IMR-90 (cell line): ENCODE measurements around the gene TMEM132A. TPM values are rescaled to one million over a fixed set of nuclear protein-coding genes. Genes with fewer than 3 reads are reported as not detected.

Experiments used
- ATAC-seq: fragments of 200-7000 bp; cut with Tn5 transposase; 2 replicates; pipeline ENCODE4 v1.9.1; 2020; ENCODE audit warnings: low read depth, mild to moderate bottlenecking, moderate library complexity
- BruUV-seq: library from RNA; stranded (reverse); fragments of 400-500 nt; replicated peaks from 2 replicates; lab custom pipeline; 2021; lab: Mats Ljungman, UMichigan
- CTCF ChIA-PET: fragments of 300-600 bp; formaldehyde crosslinking; extraction: SDS; loops from one replicate; lab custom pipeline; 2021; ENCODE audit warnings: antibody characterized with exemption; lab: Yijun Ruan, JAX
- POLR2A ChIA-PET: fragments of 300-600 bp; sonication (Branson Sonifier 250); formaldehyde crosslinking; loops from one replicate; lab custom pipeline; 2022; ENCODE audit warnings: antibody characterized with exemption; ENCODE audit not compliant: unreplicated experiment; lab: Charles Lee
- DNase-seq: peaks from one replicate; pipeline ENCODE4 v3.0.0; 2013
- H2AFZ ChIP-seq: replicated peaks from 2 replicates; pipeline ENCODE3; 2013; ENCODE audit warnings: low read length, mild to moderate bottlenecking; ENCODE audit not compliant: poor library complexity
- H2AK5ac ChIP-seq: 2 replicates; pipeline ENCODE4 v1.6.1; 2013; ENCODE audit warnings: low read depth, low read length, inconsistent platforms
- H2AK9ac ChIP-seq: replicated peaks from 2 replicates; pipeline ENCODE3; 2013; ENCODE audit warnings: mild to moderate bottlenecking, low read depth, low read length, moderate library complexity; ENCODE audit not compliant: poor library complexity
- H2BK120ac ChIP-seq: 2 replicates; pipeline ENCODE4 v1.6.1; 2013; ENCODE audit warnings: low read depth, low read length, inconsistent platforms
- H2BK15ac ChIP-seq: 3 replicates; pipeline ENCODE4 v1.6.1; 2013; ENCODE audit warnings: low read depth, low read length, inconsistent platforms
- H2BK20ac ChIP-seq: 2 replicates; pipeline ENCODE4 v1.6.1; 2013; ENCODE audit warnings: low read depth, mild to moderate bottlenecking, inconsistent platforms, low read length, moderate library complexity
- H2BK5ac ChIP-seq: 2 replicates; pipeline ENCODE4 v1.6.1; 2013; ENCODE audit warnings: mild to moderate bottlenecking, low read depth, low read length, inconsistent platforms; ENCODE audit not compliant: poor library complexity, severe bottlenecking
- H3K14ac ChIP-seq: replicated peaks from 2 replicates; pipeline ENCODE4 v1.6.1; 2013; ENCODE audit warnings: low read depth, low read length, inconsistent platforms
- H3K18ac ChIP-seq: 2 replicates; pipeline ENCODE4 v1.6.1; 2013; ENCODE audit warnings: low read depth, low read length, control low read depth
- H3K23ac ChIP-seq: 2 replicates; pipeline ENCODE4 v1.6.1; 2013; ENCODE audit warnings: low read depth, low read length, inconsistent platforms
- H3K27ac ChIP-seq: 2 replicates; pipeline ENCODE4 v1.5.1; 2013; ENCODE audit warnings: mild to moderate bottlenecking, control low read depth, low read length; ENCODE audit not compliant: insufficient read depth
- H3K27me3 ChIP-seq: 2 replicates; pipeline ENCODE4 v1.6.1; 2013; ENCODE audit warnings: low read length; ENCODE audit not compliant: control insufficient read depth, insufficient read depth
- H3K36me3 ChIP-seq: 2 replicates; pipeline ENCODE4 v1.6.1; 2013; ENCODE audit warnings: low read length, mixed read lengths; ENCODE audit not compliant: control insufficient read depth, insufficient read depth
- H3K4ac ChIP-seq: 2 replicates; pipeline ENCODE4 v1.6.1; 2013; ENCODE audit warnings: low read depth, low read length, inconsistent platforms
- H3K4me1 ChIP-seq: 2 replicates; pipeline ENCODE4 v1.6.1; 2013; ENCODE audit warnings: low read length, mixed read lengths; ENCODE audit not compliant: control insufficient read depth, insufficient read depth
- H3K4me2 ChIP-seq: 2 replicates; pipeline ENCODE4 v1.6.1; 2013; ENCODE audit warnings: low read depth, mild to moderate bottlenecking, control low read depth, low read length, moderate library complexity
- H3K4me3 ChIP-seq: 2 replicates; pipeline ENCODE4 v1.5.1; 2013; ENCODE audit warnings: low read depth, mild to moderate bottlenecking, control low read depth, low read length, moderate library complexity; ENCODE audit not compliant: insufficient read depth
- H3K56ac ChIP-seq: 2 replicates; pipeline ENCODE4 v1.6.1; 2013; ENCODE audit warnings: low read length, inconsistent platforms; ENCODE audit not compliant: insufficient read depth; ENCODE audit errors: extremely low read depth
- H3K79me1 ChIP-seq, 2 experiments: 2 replicates each; pipeline ENCODE4 v1.6.1; 2013; ENCODE audit warnings: low read length in 2 of 2, inconsistent platforms in 1 of 2, low read depth in 1 of 2
- H3K9ac ChIP-seq: 2 replicates; pipeline ENCODE4 v1.6.1; 2013; ENCODE audit warnings: low read depth, low read length, control low read depth
- H3K9me1 ChIP-seq: 2 replicates; pipeline ENCODE4 v1.6.1; 2013; ENCODE audit warnings: low read length, inconsistent platforms; ENCODE audit not compliant: insufficient read depth
- H3K9me3 ChIP-seq: 2 replicates; pipeline ENCODE4 v1.6.1; 2013; ENCODE audit warnings: low read length; ENCODE audit not compliant: control insufficient read depth, insufficient read depth
- H4K20me1 ChIP-seq: 2 replicates; pipeline ENCODE4 v1.6.1; 2013; ENCODE audit warnings: low read length, inconsistent platforms; ENCODE audit not compliant: insufficient read depth
- H4K5ac ChIP-seq: 2 replicates; pipeline ENCODE4 v1.6.1; 2013; ENCODE audit warnings: mild to moderate bottlenecking, low read depth, low read length, control low read depth
- H4K8ac ChIP-seq, 2 experiments: 2 replicates each; pipeline ENCODE4 v1.6.1; 2013; ENCODE audit warnings: low read depth in 2 of 2, low read length in 2 of 2, control low read depth in 1 of 2, inconsistent platforms in 1 of 2
- H4K91ac ChIP-seq: 2 replicates; pipeline ENCODE4 v1.6.1; 2013; ENCODE audit warnings: low read depth, low read length, inconsistent platforms; ENCODE audit not compliant: insufficient read depth
- ELK1 ChIP-seq: fragments of 150-350 bp; IDR thresholded peaks from 2 replicates; pipeline ENCODE4 v1.6.1; 2016; ENCODE audit warnings: low read depth, mild to moderate bottlenecking, low read length, moderate library complexity, borderline replicate concordance
- FOS ChIP-seq: fragments of 150-350 bp; IDR thresholded peaks from 2 replicates; pipeline ENCODE4 v1.6.1; 2016; ENCODE audit warnings: low read depth, low read length
- MAZ ChIP-seq: IDR thresholded peaks from 2 replicates; pipeline ENCODE4 v1.6.1; 2012; ENCODE audit warnings: low read depth, mild to moderate bottlenecking, low read length, improper control_type of control experiment, moderate library complexity, borderline replicate concordance
- NFE2L2 ChIP-seq: fragments of 150-350 bp; IDR thresholded peaks from 2 replicates; pipeline ENCODE4 v1.6.1; 2016; ENCODE audit warnings: low read depth, mild to moderate bottlenecking, low read length
- WGBS, 2 experiments: methylation state at CpG; one replicate each; pipeline versions ENCODE4 v1.1.5 to v1.1.7; 2013; ENCODE audit warnings: missing lambda C conversion rate in 2 of 2; ENCODE audit not compliant: insufficient read length in 1 of 2; ENCODE audit errors: extremely low coverage in 2 of 2; 5-methylcytosine and 5-hydroxymethylcytosine counted together
- dilution Hi-C: fragments of 300-500 bp; cut with HindIII; formaldehyde crosslinking; loops from one replicate; pipeline ENCODE4 v1.14.3; 2018; ENCODE audit warnings: low sequenced_read_pairs; ENCODE audit not compliant: unreplicated experiment
- in situ Hi-C: fragments of 300-500 bp; cut with MboI; formaldehyde crosslinking; loops from 3 replicates; pipeline ENCODE4 v1.14.3; 2019; ENCODE audit warnings: low sequenced_read_pairs, inconsistent platforms, mixed read lengths
- intact Hi-C: fragments of 100-400 bp; cut with micrococcal nuclease; formaldehyde crosslinking; loops from 2 replicates; pipeline ENCODE4 v1.10.0; 2022
- polyA plus RNA-seq, 3 experiments: library from polyadenylated mRNA; depleted of rRNA; stranded (reverse); fragments of >200 nt; gene quantifications; 2 replicates each; pipeline ENCODE4 v1.2.3, GENCODE V29; 2012; ENCODE audit warnings: low replicate concordance in 1 of 3
- total RNA-seq: library from RNA; depleted of rRNA; stranded (reverse); fragments of >200 nt; gene quantifications from 2 replicates; pipeline ENCODE4 v1.2.3, GENCODE V29; 2012

TMEM132A gene
- total and polyA plus RNA-seq, 2 of the 4 experiments (the other 2 are of a cell fraction): 7.7 to 64.2 TPM

GRCh38 chr11:60950933-60951605, 26.8 kb downstream of the TMEM132A start (continued):
- TF ChIP-seq FOS: no peak

- WGBS, 2 experiments: 15% methylated on average over 7 of the region's 8 CpGs; no CpG with 5 or more reads in 1 of the 2 experiments
- H2AK9ac ChIP-seq: peak overlapping the region; percentile 56
- ChIA-PET POLR2A (interaction anchor here (0.5 kb wide), 1 partner anchor 40 kb away, joined by 3 read pairs; no protein-coding TSS in a partner anchor), CTCF (no interaction called here)
- 0 out of 2 replicates have a peak overlapping the region, but pooled peaks have one; percentile 42 for H3K56ac ChIP-seq
- H3K9ac ChIP-seq: peak overlapping the region; percentile 80
- H3K79me1 ChIP-seq: no peaks in the 10 kb centered on the region; a peak in 1 of 4 replicates
- no peak for TF ChIP-seq NFE2L2
- TF ChIP-seq MAZ: no peak
- TF ChIP-seq ELK1: no peak
- peak overlapping the region; percentile 42; the same call in 1 of the 3 replicates for H2BK15ac ChIP-seq
- ATAC-seq: peak; percentile 32
- H3K27ac ChIP-seq: peak overlapping the region; percentile 69
- peak overlapping the region; percentile 57 for H3K4ac ChIP-seq
- H3K14ac ChIP-seq: peak overlapping the region; percentile 87
- peak overlapping the region; percentile 88 for H2AK5ac ChIP-seq
- peak overlapping the region; percentile 79 for H3K4me2 ChIP-seq
- in situ Hi-C loops (no loop called here), dilution Hi-C loops (no loop called here), intact Hi-C loops (no loop called here)
- H4K91ac ChIP-seq: peak overlapping the region; percentile 79
- peak overlapping the region; percentile 29 for H3K4me3 ChIP-seq
- H2BK120ac ChIP-seq: peak overlapping the region; percentile 56
- peak overlapping the region; percentile 87 to 96 for H4K8ac ChIP-seq
- peaks cover 12% of the 10 kb centered on the region for H3K4me1 ChIP-seq
- H3K9me1 ChIP-seq: no peaks in the 10 kb centered on the region
- no TSS peak for BruUV-seq
- peak overlapping the region; percentile 89 for H2AFZ ChIP-seq
- H2BK20ac ChIP-seq: no peak overlapping the region
- peaks cover 2% of the 10 kb centered on the region; the same call in 1 of the 2 replicates for H3K27me3 ChIP-seq
- H4K20me1 ChIP-seq: no peaks in the 10 kb centered on the region
- H3K9me3 ChIP-seq: no peaks in the 10 kb centered on the region
- H3K23ac ChIP-seq: peak overlapping the region; percentile 79; the same call in 1 of the 2 replicates
- H2BK5ac ChIP-seq: peak overlapping the region; percentile 45
- H3K18ac ChIP-seq: peak overlapping the region; percentile 94
- DNase-seq: no peak
- peak overlapping the region; percentile 96 for H4K5ac ChIP-seq
- H3K36me3 ChIP-seq: peaks cover under 1% of the 10 kb centered on the region; the same call in 1 of the 2 replicates
These were observed 27.3 kb downstream of the TMEM132A start for GRCh38 chr11:60951606-60951903.
